GM19240 (cell line): Measurements from ENCODE around the gene IQSEC1.

Experiments used
- DNase-seq: peaks from one replicate; pipeline ENCODE4 v3.0.0; 2011; ENCODE audit warnings: low spot score; ENCODE audit not compliant: insufficient read length

Gene IQSEC1

GRCh38 chr3:13049400-13049799, 23.8 kb downstream of the IQSEC1 start:
- no peak for DNase-seq

- DNase-seq, result no peak
Observed at GRCh38 chr3:13047296-13048165, 25.7 kb downstream of the IQSEC1 start.

DNA sequence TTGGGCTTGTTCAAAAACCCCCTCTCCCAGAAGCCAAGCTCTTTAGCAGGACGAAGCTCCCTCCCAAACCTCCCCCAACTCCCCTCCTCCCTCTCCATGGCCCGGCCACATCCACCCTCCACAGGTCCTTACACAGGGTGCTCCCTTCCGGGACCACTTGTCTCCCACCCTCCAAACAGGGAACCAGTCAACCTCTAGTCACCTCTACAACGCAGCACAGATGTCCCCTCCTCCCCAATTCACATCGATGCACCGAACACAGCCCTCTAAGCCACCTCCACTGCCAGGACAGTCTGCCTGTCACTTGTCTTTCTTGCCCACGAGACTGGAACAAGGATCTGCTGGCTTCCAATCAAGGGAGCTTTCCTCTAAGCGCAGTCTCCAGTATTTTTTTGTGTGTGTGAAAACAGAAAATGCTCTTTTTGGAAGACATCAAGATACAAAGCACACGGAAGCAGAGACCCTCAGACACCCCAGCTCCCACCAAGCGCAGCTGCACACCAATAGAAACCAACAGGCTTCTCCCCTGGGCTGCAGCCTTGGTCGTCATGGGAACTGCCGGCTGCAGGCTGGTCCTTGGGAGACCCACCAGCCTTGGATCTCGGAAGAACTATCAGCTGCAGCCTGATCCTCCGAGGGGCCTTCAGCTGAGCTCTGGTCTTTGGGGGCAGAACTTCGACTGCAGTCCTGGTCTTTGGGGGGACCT, 26.5 kb downstream of the IQSEC1 start:
- no peak for DNase-seq

- peak; percentile 79 for DNase-seq
Observed at GRCh38 chr3:13045904-13046568, 27.2 kb downstream of the IQSEC1 start.

DNA sequence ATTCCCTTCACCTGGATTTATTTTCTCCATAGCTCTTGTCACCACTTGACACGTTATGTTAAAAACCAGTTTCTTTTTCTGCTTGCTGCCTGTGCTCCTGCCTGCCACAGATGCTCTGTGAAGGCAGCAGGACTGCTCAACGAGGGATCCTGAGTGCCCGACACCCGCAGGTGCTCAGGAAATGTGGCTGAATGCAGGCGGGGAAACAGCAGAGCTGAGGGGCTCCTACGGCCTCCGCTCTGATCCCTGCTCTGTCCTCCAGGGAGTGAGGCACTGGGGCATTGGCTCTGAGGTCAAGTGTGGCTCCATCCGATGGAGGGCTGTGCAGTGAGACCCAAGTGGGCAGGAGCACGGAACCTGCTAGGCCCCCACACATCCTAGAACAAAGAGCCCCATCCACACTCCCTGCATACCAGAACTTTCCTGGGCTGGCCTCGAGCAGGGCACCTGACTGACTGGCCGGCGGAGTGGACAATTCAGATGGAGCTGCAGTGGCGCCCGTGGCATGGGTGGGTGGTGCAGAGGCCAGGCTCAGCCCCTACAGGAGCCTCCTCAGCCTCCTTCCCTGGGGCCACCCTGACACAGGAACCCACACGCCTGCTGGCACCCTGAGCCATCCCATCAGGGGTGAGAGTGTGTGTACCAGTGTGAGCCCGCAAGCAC, 27.9 kb downstream of the IQSEC1 start:
- no peak for DNase-seq

- no peak for DNase-seq
Observed at GRCh38 chr3:13044496-13045240, 28.6 kb downstream of the IQSEC1 start.

- DNase-seq, result no peak
Observed at GRCh38 chr3:13043656-13044055, 29.6 kb downstream of the IQSEC1 start.

- DNase-seq, result no peak
Observed at GRCh38 chr3:13042715-13043271, 30.4 kb downstream of the IQSEC1 start.

DNA sequence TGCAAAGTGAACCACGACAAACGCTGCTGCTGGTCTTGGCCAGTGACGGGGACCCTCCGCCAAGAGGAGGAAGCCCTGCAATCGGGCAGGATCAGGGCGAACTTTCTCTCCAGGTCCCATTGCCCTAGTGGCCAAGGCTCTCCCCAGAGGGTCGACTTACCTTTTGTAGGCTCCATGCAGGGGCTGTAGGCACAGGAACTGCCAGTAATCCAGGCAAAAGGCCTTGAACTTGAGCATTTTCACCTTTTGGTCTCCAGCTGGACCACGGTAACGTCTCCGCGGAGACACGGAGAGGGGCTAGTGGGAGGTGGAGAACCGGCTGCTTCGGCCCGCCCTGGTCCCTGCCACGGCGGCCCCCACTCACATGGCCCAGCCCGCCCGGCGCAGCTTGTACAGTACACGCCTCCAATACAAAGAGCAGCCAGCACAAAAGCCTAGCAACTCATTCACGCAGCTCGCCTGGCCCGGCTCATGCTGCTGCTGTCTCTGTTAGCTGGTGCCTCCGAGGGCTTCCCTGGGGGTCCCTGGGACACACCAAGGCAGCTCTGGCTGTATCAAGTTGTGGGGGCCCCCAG, 31.0 kb downstream of the IQSEC1 start:
- DNase-seq, result no peak

- DNase-seq, result no peak
Observed at GRCh38 chr3:13041113-13041776, 32.0 kb downstream of the IQSEC1 start.

DNA sequence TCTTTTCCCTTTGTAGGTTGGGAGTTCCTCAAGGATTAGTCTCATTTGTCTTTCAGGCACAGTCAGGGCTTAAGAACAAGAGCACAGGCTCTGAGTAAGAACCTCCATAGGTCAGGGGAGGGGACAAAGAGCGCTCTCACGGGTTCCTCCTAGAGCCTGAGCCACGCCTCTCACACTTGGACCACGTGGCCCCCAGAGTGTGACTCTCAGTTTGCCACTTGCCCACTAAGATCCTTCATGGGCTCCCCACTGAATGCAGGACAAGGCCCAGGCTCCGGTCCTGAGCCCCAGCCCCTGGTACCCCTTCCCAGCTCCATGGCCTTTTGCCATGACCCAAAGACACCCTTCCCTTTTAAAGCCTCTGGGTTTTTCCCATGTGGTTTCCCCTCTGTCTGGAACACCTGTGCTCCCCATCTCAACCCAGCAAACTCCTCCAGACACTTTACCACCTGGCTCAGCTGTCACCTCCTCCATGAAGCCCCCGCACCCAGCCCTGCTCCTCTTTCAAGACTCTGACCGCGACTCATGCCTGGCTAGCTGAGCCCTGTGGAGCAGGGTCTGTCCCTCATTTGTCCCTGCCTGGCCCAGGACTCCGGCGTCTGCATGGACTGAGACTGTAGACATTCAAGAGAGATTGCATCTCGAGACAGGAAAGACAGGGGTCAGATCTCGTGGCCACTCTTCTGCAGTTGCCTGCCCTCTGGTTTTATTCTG, 32.7 kb downstream of the IQSEC1 start:
- peak; percentile 92 for DNase-seq

DNA sequence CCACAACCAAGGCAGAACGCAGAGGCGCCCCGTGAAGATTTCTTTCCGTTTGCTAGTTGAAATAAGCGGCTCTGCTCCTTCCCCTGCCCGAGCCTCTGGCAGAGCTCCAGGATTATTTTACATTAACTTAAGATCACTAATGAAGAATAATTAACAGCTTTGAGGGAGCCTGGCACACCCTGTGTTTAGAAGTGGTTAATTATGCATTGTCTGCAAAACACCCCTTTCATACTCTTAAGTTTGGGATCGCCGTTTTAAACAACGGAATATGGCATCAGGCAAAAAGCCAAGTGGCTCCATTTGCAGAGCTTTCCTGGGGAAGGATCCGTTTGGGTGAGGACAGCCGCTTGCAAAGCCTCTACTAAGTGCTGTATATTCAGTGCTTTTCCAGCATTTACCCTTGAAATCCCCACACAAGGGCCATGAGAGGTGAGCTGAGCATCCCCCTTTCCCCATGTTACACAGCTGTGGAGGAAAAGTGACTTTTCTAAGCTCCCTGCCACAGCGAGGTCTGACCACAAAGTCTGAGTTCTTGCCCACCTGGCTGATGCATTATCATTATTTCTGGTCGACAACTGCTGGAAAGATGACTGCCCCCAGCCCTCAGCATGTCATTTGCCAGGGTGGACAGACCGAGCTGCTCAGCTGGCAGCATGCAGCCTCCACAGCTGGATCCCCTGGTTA, 33.9 kb downstream of the IQSEC1 start:
- no peak for DNase-seq

- no peak for DNase-seq
Observed at GRCh38 chr3:13037458-13038117, 35.6 kb downstream of the IQSEC1 start.

DNA sequence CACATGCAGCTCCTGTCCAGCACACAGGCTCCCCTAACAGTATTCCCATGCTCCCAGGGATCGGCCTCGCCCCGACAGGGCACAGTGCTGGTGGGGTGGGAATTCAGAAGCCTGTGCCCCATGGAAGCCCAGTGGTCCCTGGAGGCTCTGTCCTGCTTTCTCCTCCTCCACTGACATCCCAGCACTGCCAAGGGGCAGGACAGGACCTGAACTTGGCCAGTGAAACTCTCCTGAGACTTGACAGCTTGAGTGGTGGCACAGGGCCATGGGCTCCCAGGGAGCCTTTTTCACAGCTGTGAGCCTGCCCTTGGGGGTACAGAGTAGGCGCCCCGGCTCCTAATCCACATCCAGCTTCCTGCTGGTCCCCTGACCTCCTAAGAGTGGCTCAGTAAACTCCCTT, 38.4 kb downstream of the IQSEC1 start:
- no peak for DNase-seq

- DNase-seq, result no peak
Observed at GRCh38 chr3:13034109-13034800, 39.0 kb downstream of the IQSEC1 start.

DNA sequence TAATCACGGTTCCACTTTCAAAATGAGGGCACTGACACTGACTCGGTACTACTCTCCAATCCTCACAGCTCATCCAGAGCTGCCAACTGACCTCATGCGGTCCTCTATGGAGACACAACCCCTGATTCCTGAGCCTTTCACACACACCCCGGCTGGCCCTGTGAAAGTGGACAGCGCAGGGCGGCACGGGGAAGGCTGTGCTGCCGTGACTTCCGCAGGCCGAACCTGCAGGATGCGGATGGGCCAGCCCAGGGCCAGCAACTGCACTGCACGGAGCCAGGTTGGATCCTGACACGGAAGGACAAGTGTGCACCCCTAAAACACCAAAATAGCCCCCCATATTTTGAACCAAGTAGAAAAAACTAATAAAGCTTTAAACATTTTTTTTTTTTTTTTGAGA, 41.0 kb downstream of the IQSEC1 start:
- DNase-seq, result no peak

GRCh38 chr3:13031621-13032020, 41.6 kb downstream of the IQSEC1 start:
- DNase-seq, result no peak
